GM13976 (cell line): ENCODE measurements around the gene ABCB1.

Source experiments
- DNase-seq: peaks from one replicate; pipeline ENCODE4 v3.0.0; 2012; ENCODE audit warnings: low spot score
- CTCF ChIP-seq: IDR thresholded peaks from 2 replicates; pipeline ENCODE4 v1.5.1; 2012; ENCODE audit warnings: borderline replicate concordance, mild to moderate bottlenecking; ENCODE audit not compliant: insufficient read depth; ENCODE audit errors: extremely low read depth, missing control alignments, control extremely low read depth
- in situ Hi-C: fragments of 300-500 bp; cut with MboI; formaldehyde crosslinking; loops from one replicate; pipeline ENCODE4 v1.12.0; 2022; ENCODE audit warnings: low sequenced_read_pairs, mixed read lengths, inconsistent platforms; ENCODE audit not compliant: unreplicated experiment

Gene ABCB1

DNA sequence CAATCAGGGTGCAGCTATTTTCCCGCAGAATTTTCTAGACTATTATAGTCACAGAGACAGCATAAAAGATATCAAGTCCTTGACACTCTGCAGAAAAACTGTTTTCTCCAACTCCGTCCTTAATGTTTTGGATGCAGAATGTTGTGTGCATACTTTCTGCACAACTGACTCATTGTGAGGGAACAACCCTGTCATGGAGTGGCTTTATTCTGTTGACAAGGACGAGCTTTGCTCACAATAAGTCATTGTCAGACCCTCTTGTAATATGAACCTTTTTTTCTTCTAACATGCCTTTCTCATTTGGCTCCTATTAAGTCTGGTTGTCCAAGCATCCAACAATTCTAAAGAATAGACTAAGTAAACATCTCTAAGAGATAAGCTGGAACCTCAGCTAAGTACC lies 142.5 kb downstream of the ABCB1 start:
- in situ Hi-C loops, result no loop called here
- no peak for TF ChIP-seq CTCF
- no peak for DNase-seq

- no peak for TF ChIP-seq CTCF
- in situ Hi-C loops, result no loop called here
- DNase-seq, result no peak
Observed at GRCh38 chr7:87456247-87456646, 144.4 kb downstream of the ABCB1 start.
